ENCODE data around the gene IFNA14. TPM values are rescaled to one million over a fixed set of nuclear protein-coding genes. Genes with fewer than 3 reads are reported as not detected.
"Not testable (repeated sequence)": the region's sequence is repeated elsewhere in the genome, so short reads cannot be mapped to it uniquely, and the experiment has no call there.

IFNA14 gene
- total RNA-seq, 2 donors from 2014 or later = not detected

GRCh38 chr9:21235468-21236359 lies 4.1 kb downstream of the IFNA14 start:
- intact Hi-C loops (cut with DNase I); H3K27ac ChIP-seq; H3K4me1 ChIP-seq; DNase-seq; H3K9ac ChIP-seq (ENCODE audit: low read depth in 2 of 2, low read length in 2 of 2); H3K4me3 ChIP-seq; H3K27me3 ChIP-seq; H3K36me3 ChIP-seq; H3K9me3 ChIP-seq: not testable (repeated sequence)
- TF ChIP-seq, protein P1, sequence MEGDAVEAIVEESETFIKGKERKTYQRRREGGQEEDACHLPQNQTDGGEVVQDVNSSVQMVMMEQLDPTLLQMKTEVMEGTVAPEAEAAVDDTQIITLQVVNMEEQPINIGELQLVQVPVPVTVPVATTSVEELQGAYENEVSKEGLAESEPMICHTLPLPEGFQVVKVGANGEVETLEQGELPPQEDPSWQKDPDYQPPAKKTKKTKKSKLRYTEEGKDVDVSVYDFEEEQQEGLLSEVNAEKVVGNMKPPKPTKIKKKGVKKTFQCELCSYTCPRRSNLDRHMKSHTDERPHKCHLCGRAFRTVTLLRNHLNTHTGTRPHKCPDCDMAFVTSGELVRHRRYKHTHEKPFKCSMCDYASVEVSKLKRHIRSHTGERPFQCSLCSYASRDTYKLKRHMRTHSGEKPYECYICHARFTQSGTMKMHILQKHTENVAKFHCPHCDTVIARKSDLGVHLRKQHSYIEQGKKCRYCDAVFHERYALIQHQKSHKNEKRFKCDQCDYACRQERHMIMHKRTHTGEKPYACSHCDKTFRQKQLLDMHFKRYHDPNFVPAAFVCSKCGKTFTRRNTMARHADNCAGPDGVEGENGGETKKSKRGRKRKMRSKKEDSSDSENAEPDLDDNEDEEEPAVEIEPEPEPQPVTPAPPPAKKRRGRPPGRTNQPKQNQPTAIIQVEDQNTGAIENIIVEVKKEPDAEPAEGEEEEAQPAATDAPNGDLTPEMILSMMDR (IDR thresholded peaks at IDR 0.05) = peak; percentile 30

GRCh38 chr9:21234153-21234687 lies 5.6 kb downstream of the IFNA14 start:
- TF ChIP-seq, protein P1 (IDR thresholded peaks at IDR 0.05) = no peak
- no peaks in the 10 kb centered on the region for H3K9me3 ChIP-seq
- no peaks in the 10 kb centered on the region for H3K36me3 ChIP-seq
- no peak overlapping the region for H3K4me3 ChIP-seq
- no peak overlapping the region for H3K9ac ChIP-seq (ENCODE audit: low read depth in 2 of 2, low read length in 2 of 2)
- intact Hi-C loops (cut with DNase I) = no loop called here
- no peaks in the 10 kb centered on the region for H3K4me1 ChIP-seq
- no peak overlapping the region for H3K27ac ChIP-seq
- no peaks in the 10 kb centered on the region for H3K27me3 ChIP-seq
- DNase-seq = no peak

GRCh38 chr9:21233258-21233657 lies 6.5 kb downstream of the IFNA14 start:
- intact Hi-C loops (cut with DNase I) = no loop called here
- no peaks in the 10 kb centered on the region for H3K4me1 ChIP-seq
- TF ChIP-seq, protein P1 (IDR thresholded peaks at IDR 0.05) = no peak

GRCh38 chr9:21228122-21228521 lies 11.7 kb downstream of the IFNA14 start, which contains the start of gene IFNA17:
Gene IFNA17 (minus strand): TSS chr9:21228222. CDS start chr9:21228173, 49 bp downstream.
- no peak within 1 kb of the TSS for H3K4me3 ChIP-seq
- H3K27ac ChIP-seq = no peak within 1 kb of the TSS
- H3K9ac ChIP-seq (ENCODE audit: low read depth in 2 of 2, low read length in 2 of 2) = no peak within 1 kb of the TSS
- H3K4me1 ChIP-seq = no peaks in the 10 kb centered on the region
- intact Hi-C loops (cut with DNase I) = no loop called here
- H3K9me3 ChIP-seq = no peaks in the 10 kb centered on the region
- no peaks in the 10 kb centered on the region for H3K27me3 ChIP-seq
- no peak for DNase-seq
- TF ChIP-seq, protein P1 (IDR thresholded peaks at IDR 0.05) = no peak
- no peaks in the 10 kb centered on the region for H3K36me3 ChIP-seq

More at GRCh38 chr9:21233258-21233657, 6.5 kb downstream of the IFNA14 start:
- Histone ChIP-seq H3K9me3 (no peaks in the 10 kb centered on the region), H3K27ac (no peak overlapping the region), H3K9ac (ENCODE audit: low read depth in 2 of 2, low read length in 2 of 2) (no peak overlapping the region), H3K36me3 (no peaks in the 10 kb centered on the region), H3K4me3 (no peak overlapping the region), H3K27me3 (no peaks in the 10 kb centered on the region)
- no peak for DNase-seq

GRCh38 chr9:21217211-21217610 lies 22.6 kb downstream of the IFNA14 start, which contains the start of gene IFNA16:
Gene IFNA16 (minus strand): TSS chr9:21217311. CDS start chr9:21217305, 6 bp downstream.
- H3K9me3 ChIP-seq; intact Hi-C loops (cut with DNase I); H3K4me1 ChIP-seq; H3K36me3 ChIP-seq; H3K9ac ChIP-seq (ENCODE audit: low read depth in 2 of 2, low read length in 2 of 2); H3K4me3 ChIP-seq; H3K27ac ChIP-seq; DNase-seq; H3K27me3 ChIP-seq: not testable (repeated sequence)

- H3K36me3 ChIP-seq; H3K9me3 ChIP-seq; H3K27ac ChIP-seq; H3K4me3 ChIP-seq; H3K4me1 ChIP-seq; DNase-seq; H3K27me3 ChIP-seq; intact Hi-C loops (cut with DNase I); H3K9ac ChIP-seq (ENCODE audit: low read depth in 2 of 2, low read length in 2 of 2): not testable (repeated sequence)
Measured at GRCh38 chr9:21213411-21214326, 26.1 kb downstream of the IFNA14 start.

GRCh38 chr9:21212160-21212559 lies 27.6 kb downstream of the IFNA14 start:
- H3K4me1 ChIP-seq; H3K4me3 ChIP-seq; H3K27ac ChIP-seq; H3K9me3 ChIP-seq; H3K27me3 ChIP-seq; intact Hi-C loops (cut with DNase I); H3K36me3 ChIP-seq; DNase-seq; H3K9ac ChIP-seq (ENCODE audit: low read depth in 2 of 2, low read length in 2 of 2): not testable (repeated sequence)

DNA sequence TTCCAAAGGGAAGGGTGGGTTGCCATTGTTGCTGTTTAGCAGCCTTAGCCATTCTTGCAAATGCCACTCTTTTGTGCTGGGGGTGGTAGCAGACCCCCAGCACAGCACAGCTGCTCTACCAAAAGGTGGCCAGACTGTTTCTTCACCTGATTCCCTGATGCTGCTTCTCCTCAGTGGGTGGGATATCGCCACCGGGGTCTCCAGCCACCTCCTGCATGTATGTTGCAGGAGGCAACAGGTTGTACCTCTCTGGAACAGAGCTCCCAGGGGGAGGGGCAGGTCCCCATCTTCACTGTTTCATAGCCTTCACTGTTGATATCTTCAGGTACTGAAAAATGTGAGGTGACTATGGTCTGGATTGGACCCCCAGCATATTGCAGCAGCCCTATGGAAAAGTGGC lies 29.0 kb downstream of the IFNA14 start:
- H3K36me3 ChIP-seq; H3K27me3 ChIP-seq; H3K9me3 ChIP-seq; H3K4me3 ChIP-seq; H3K27ac ChIP-seq; H3K4me1 ChIP-seq; intact Hi-C loops (cut with DNase I); DNase-seq; H3K9ac ChIP-seq (ENCODE audit: low read depth in 2 of 2, low read length in 2 of 2): not testable (repeated sequence)
